NCI-H1105 treated with DMSO at 0.1 percent for 48 hours (cell line): ENCODE measurements around the gene TAF6.

Experiments used
- DNase-seq: peaks from one replicate; lab custom pipeline; 2025; lab: John Stamatoyannopoulos, UW

The TAF6 gene

GRCh38 chr7:100065452-100066186 is 53.5 kb downstream of the TAF6 start:
- no peak for DNase-seq

- DNase-seq, result no peak
Measured at GRCh38 chr7:100064162-100064561, 55.0 kb downstream of the TAF6 start.

GRCh38 chr7:100063376-100063775 is 55.8 kb downstream of the TAF6 start:
- DNase-seq, result no peak

- no peak for DNase-seq
Measured at GRCh38 chr7:100061518-100062193, 57.5 kb downstream of the TAF6 start.

- no peak for DNase-seq
Measured at GRCh38 chr7:100059251-100059739, 59.9 kb downstream of the TAF6 start.
